ENCODE data around the gene DCST2.

DNA sequence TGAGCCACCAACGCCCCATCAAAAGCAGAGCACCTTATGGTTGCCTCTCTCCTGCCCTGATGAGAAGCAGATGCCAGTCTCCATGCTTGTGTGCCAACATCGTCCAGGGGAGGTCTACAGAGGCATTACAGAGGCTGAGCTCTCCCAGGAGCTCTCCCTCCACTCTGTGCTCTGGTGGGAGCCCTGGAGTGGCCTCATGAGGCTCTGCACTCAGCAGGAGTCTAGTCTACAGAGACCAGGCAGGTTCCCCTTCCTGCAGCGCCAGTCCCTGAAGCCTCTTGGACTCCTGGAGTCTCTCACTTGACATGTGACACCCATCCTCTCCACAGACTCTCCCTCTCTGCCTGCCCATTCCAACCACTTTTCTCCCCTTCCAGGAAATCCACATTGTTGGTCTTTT is 3.5 kb upstream of the DCST2 start:
- TF ChIP-seq GATA3 (IDR thresholded peaks at IDR 0.05; ENCODE audit: low read depth, low read length): no peak
- TF ChIP-seq GATA2 (IDR thresholded peaks at IDR 0.05; ENCODE audit: low read depth, low read length): no peak

All from SH-SY5Y (cell line).